GM19023 (cell line): ENCODE results near the gene METTL21A.

Experiments
- ATAC-seq: cut with Tn5 transposase; IDR thresholded peaks from one replicate; pipeline ENCODE4 v1.9.1; 2021; ENCODE audit warnings: mild to moderate bottlenecking, moderate library complexity; ENCODE audit not compliant: unreplicated experiment

The METTL21A gene

GRCh38 chr2:207565736-207566500 is 59.3 kb downstream of the METTL21A start:
- ATAC-seq: no peak
